NCI-H128 (cell line): Measurements from ENCODE around the gene SLC16A4.
"Not testable (repeated sequence)": the region's sequence is repeated elsewhere in the genome, so short reads cannot be mapped to it uniquely, and the experiment has no call there.

Source experiments
- DNase-seq: peaks from one replicate; lab custom pipeline; 2025; ENCODE audit not compliant: unreplicated experiment; lab: John Stamatoyannopoulos, UW

The SLC16A4 gene

DNA sequence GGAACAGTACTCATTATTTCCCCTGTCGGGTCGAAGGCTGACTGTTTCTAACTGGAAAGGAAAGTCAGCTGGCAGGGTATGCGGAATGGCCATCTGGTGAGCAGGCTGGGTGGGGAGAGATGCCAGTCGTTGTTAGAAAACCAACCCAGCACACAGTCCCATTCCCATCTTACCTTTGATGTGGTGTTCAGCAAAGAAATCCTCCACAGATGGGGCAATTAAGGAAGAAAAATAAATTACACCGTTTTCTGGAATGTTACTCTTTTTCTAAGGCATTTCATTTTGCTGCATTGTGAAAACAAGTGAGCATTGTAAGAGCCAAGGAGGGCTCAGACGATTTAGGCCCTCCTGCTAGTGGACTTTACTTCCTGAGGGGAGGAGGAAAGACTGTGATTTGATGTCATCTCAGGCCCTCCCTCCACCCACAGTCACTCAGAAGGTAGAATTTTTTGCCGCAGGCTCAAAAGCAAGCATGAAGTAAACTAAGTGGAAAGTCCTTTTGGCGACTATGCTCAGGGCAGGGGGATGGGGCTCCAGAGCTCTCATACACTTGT is at the start of gene SLC16A4:
SLC16A4 (minus strand) TSS at position 335 of the 554 bp plus-strand sequence. CDS start 1,703 bp downstream, outside the sequence.
- no peak for DNase-seq

DNA sequence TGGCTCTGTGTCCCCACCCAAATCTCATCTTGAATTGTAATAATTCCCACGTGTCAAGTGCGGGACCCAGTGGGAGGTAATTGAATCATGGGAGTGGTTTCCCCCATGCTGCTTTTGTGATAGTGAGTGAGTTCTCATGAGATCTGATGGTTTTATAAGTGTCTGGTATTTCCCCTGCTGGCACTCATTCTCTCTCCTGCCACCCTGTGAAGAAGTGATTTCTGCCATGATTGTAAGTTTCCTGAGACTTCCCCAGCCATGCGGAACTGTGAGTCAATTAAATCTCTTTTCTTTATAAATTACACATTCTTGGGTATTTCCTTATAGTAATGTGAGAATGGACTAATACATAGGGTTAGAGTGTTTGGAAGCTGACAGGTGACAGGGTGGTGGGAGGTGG is 49.0 kb upstream of the SLC16A4 start:
- not testable (repeated sequence) for DNase-seq

DNA sequence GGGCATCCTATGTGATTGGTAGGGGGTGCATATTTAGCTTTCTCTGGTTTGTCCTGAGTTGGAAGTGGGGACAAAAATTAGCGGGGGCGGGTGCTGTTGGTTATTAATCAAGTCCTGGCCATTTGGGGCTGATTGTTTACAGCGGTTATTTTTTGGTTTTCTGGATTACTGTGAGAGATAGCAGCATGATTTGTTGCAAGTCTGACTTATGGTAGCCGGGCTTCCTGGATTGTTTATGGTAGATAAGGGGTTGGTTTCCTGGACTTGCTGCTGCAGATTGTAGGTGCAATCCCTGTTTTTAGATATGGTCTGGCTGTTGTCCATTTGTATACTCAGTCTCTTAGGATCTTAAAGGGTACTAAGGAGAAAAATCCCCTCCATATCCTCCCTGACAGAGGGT is 48.1 kb upstream of the SLC16A4 start:
- DNase-seq: no peak

DNA sequence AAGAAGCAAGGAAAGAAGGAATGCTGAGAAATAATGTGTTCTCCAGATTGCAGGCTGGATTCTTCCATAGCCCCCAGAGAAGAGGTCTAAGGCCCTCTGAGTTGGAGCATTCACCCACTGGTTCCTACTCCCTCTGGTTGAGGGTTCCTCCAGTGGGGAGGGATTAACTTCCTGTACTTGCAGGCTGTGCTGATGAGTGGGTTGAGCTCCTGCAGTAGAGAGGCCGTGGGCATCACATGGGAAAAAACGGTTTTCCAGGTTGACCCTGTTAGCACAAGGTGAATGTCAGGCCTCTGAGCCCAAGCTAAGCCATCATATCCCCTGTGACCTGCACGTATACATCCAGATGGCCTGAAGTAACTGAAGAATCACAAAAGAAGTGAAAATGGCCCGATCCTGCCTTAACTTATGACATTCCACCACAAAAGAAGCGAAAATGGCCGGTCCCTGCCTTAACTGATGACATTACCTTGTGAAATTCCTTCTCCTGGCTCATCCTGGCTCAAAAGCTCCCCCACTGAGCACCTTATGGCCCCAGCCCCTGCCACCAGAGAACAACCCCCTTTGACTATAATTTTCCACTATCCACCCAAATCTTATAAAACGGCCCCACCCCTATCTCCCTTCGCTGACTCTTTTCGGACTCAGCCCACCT is 46.9 kb upstream of the SLC16A4 start:
- DNase-seq: not testable (repeated sequence)

DNA sequence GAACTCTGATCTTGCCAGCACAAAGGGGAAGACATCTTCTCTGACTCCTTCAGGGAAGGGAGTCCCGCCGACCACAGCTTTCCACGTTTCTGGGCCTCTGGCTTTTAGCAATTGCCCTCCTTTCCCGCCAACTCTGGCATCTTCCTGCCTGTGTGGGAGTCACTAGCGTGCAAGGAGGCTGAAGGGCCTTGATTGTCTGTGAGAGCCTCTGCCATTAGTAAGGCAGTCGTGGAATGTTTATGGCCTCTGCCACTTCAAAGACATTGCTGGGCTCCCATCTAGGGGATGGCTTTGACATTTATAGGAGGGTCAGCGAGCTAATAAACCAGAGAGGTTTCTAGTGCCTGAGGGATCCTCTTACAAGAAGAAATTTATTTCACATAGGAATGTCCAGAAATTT is 45.8 kb upstream of the SLC16A4 start:
- DNase-seq: no peak

DNA sequence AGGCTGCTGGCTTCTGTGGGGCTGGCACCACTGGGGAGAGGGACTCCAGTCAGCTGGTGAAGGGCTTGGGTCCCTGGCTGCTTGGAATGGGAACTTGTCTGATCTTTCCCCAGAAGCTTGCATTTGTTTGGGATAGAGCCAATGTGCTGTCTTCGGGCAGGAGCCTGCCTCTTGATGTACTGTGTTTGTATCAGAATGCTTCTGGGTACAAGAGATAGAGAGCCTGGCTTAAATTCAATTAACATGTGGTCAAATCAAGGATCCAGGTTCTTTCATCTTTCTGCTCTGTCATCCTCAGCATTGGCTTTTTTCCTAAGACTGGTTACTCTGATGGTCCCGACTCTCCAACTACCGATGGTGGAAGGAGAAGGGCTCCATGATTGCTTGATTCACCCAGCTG is 44.1 kb upstream of the SLC16A4 start:
- no peak for DNase-seq

DNA sequence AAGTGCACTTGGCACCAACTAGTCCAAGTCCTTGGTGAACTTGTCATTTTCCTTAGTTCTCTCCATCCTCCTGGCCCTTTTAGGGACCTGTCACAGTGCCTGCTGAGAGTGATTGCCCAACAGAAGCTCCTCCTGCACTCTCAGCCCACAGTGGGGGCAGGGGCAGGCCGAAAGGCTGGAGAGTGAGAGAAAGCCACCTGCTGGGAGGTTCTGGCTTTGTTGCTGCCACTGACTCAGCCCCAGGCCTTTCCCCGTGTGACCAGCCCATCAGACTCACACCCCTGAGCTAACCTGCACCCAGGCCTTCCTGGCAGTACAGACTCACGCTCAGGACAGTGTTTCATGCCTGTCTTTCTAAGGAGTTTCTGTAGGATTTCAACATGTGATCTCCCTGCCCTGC is 43.0 kb upstream of the SLC16A4 start:
- DNase-seq: no peak

DNA sequence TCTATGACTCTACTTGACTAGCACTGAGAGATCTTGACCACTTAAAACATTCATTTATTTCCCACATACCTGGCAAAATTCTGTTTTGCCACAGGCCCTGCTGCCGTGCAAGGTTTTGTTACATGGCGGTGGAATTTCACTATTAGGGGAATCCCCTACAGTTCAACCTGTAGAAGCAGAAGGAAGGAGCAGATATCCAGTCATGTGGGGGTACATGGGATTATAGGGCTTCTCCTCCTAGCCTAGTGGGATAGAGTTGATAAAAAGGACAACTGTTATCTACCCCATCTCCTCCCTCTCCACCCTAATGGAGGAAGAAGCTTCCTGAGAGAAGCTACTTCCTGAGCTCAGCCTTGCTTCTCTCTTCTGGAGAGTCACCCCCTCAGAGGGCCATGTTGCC is 42.4 kb upstream of the SLC16A4 start:
- DNase-seq: no peak

DNA sequence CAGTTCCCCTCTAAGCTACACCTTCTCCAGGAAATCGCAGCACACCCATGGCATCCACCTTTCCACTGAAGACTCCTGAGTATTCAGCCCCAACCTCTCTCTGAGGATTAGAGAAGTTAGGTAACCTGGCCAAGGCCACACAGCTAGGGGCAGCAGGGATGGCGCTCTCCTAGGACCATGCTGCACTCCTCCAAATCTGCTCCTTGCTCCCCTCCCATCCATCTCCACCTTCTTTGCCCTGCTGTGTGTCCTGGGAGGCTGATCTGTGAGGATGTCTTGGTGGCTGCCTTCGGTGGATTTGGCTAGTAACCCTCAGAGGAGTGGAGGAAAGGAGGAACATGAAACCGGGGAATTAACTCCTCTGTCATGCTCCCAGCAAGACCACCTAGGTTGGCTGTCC is 40.1 kb upstream of the SLC16A4 start:
- DNase-seq: no peak

DNA sequence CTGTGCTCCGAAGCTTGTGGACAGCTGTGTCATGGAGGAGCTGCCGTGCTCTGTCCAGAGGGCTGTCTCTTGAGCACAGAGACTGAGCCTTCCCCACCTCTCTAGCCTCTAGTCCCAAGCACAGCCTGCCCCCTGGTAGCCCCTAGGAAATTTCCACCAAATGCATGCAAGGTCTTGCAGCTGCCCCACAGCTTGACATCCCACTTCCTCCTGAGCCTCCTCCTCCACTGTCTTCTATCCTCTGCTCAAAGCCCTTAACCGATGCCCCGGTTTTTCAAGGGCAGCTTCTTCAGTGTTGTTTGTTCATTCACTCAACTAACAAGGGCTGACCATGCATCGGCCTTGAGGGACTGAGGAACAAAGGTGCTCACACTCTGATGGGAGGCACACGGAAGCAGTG is 39.5 kb upstream of the SLC16A4 start:
- no peak for DNase-seq

DNA sequence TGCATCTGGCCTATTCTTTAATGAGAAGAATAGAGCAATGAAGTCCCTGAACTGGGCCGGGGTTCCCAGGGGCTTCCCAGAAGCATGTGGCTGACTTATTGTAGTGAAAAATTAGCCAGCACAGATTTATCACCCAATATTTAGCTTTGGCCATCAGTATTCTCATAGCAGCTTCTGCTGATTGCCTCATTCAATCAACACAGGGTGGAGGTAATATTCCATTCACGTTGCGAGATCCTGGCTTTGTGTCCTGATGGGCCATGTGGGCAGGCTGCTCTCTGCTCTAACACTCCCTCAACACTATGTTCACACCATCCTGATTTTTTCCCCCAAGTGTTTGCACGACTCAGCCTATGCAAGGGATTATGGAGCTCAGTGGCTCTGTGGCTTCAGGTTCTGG is 38.1 kb upstream of the SLC16A4 start:
- no peak for DNase-seq

DNA sequence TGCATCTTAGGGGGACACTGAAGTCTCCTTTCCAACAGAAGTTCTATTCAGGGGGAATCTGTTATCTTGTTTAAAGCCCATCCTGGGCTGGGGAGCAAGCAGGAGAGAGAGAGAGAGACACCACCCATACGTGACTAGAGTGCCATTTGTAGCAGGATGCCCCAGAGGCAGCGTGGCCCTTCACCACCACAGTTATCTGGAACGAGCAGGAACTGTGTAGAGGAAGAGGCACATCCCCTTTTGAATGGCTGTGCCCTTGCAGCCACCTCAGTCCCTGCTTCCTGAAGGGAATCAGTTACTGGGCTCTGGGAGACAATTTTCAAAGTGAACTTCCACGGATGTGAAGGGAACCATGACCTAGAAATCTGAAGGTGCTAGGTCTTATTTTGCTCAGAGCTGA is 36.0 kb upstream of the SLC16A4 start:
- no peak for DNase-seq

DNA sequence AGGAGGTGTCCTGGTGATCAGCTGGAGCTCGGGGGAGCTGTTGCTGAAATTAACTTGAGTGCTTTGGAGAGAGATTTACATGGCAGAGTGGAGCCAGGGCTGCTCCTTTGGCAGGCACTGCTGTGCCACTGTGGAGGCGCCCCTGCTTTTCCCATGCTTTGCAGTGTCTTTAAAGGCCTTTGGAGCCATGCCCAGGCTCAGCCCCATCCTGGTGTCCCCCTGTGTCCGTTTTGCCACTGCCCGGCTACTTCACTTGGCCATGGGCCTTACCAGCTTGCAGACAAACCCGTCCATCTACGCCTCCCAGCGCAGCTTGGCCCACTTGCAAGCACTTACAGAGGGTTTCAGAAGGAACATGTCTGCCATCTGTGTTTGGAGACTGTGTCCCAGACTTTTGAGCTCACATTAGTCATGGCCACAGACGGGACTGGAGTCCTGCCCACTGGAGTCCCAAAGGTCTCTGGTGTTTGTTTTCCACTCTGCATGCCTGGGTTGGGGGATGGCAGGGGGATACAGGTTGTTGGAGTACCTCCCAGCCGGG is 34.9 kb upstream of the SLC16A4 start:
- no peak for DNase-seq

DNA sequence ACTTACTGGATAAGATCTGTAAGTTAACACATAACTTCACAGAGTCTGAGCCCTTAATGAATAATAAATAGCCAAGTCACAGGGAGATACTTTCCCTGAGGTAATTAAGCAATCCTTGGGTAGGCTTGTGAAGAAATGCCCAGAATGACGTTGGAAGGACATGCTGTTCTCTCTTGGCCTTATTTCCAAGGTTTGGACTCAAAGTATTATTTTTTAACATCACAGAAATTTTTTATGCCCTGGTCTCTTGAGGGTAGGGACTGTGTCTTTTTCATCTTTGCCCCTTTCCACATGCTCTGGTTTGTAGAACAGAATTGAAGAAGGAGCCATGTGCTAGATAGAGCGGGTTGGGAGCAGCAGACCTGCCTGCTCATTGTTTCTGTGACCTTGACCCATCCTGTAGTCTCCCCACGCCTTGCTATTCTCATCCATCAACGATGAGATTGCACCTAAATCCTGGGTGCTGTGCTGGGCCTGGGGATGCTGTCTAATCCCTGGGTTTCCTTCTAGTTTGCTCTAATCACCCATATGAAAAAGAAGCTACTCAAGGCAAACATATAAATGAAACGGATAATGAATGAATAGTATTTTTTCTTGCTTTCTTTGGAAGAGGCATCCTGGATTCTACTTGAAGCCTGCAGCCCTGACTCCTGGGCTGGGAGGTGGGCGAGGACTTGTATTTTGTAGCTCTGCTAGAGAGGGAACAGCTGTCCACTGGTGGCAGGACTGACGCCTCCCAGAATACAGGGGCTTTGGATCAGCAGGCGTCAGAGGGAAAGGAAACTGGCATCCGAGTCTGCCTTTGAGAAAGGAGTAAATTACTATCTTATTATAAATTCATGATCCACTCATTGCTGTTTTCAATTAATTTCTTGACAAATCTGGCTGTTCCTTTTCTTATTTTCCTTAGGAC is 34.1 kb upstream of the SLC16A4 start:
- DNase-seq: no peak

DNA sequence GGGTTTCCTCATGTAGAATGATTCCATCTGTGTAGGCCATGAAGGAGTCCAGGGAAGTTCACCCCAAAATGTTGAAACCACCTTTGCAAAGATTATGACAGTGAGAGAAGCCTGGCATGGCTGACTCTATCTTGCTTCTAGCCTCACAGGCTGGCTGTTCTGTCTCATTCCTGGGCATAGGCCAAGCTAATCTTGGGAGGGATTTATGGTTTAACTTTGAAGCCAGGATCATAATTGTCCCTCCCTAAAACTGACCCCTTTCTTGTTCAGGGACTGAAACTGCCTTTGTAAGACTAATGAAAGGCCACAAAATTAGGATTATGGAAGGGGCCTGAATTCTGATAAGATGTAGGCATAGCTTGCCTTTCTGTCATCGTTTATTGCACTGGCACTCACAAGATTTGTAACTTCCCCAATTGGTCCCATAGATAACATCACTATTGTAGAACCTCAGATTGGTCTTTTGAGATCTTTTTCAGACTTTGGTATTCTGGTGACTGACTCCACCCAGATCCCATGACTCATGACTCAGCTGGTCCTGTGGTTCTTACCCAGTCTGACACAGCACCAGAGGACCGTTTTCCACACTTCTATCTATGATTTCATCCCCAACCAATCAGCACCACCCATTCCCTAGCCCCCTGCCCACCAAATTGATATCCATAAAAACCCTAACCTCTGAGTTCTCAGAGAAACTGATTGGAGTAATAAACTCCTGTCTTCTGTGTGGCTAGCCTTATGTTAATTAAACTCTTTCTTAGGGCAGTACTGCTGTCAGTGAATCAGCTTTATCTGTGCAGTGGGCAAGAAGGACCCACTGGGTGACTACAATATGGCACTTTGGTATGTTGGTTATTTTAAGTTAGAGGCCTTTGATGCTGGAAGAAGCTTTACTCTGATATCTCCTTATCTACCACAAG is 30.3 kb upstream of the SLC16A4 start:
- no peak for DNase-seq

DNA sequence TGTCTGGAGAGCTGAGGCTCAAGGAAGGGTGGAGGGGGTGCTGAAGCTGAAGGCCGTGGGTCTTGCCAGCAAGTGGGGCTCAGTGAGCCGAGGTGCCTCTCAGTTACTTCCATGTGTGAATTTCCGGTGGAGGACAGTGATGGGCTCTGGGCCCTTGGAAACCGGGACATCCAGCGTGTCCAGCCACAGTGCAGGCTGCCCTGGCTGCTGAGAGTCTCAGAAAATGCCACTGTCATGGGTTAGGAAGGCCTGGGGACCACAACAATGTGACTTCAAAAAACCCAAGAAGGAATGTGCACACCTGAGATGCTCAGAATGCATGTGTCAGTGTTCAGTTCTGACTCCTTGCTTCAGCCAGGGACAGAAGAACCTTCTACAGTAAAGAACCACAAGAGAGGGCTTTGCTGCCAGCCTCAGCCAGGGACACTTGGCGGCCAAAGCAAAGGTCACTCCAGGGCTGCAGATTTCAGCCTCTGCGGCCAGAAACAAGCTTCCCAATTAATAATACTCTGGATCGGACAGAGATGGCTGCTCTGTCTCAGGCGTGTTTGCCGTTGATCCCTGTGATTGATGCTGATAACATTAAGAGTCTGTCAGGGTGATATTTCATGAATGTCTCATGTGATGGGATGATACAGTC is 29.3 kb upstream of the SLC16A4 start:
- no peak for DNase-seq

DNA sequence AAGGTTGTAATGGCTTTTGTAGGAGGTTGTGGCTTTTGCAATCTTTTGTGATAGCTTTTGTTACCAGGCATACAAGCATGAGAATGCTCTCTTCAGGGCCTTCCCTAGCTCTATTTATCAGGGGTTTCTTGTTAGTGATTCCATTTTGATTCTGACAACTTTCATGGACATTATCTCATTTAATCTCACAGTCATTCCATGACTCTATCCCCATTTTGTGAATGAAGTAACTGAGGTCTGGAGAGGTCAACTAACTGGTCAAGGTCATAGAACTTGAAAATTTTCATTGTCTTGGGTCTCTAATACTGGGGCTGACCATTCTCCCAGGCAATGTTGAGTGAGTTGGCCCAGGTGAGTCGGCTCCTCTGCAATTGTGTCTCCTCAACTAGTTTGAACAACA is 27.9 kb upstream of the SLC16A4 start:
- DNase-seq: no peak

DNA sequence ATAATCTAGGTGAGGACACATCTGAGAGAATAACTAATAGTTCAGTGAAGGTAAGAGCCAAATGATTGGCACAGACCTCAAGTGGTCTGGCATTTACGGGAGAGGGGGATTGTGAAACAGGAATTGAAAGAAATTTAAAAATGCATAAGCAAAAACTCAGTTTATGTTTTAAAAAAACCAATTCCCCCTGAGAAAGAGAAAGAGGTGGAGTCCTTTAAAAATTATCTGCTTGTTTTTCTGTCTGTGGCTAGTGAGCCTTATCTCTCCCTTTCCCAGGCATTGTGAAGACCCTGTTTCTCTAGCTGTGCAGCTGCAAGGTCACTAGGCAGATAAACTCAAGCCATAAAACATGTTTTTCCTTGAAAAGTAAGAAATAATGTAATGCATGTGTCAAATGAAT is 22.2 kb upstream of the SLC16A4 start:
- not testable (repeated sequence) for DNase-seq

DNA sequence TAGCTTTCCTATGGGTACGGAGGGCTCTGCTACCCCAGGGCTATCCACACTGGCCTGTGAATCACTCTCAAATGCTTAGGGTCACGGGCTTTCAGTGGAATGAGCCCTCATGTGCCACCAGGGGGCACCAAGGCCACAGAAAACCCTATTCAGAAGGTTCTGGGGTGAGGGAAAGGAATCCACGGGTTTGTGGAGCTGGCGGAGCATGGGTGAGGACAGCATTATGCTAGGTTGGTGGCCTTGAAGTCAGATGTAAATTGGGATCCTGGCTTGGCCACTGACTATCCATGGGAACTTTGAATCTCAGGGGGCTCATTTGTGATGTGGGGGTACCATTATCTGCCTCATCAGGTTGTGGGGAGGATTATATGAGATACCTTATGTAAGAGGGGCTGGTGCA is 21.8 kb upstream of the SLC16A4 start:
- peak; percentile 6 for DNase-seq

DNA sequence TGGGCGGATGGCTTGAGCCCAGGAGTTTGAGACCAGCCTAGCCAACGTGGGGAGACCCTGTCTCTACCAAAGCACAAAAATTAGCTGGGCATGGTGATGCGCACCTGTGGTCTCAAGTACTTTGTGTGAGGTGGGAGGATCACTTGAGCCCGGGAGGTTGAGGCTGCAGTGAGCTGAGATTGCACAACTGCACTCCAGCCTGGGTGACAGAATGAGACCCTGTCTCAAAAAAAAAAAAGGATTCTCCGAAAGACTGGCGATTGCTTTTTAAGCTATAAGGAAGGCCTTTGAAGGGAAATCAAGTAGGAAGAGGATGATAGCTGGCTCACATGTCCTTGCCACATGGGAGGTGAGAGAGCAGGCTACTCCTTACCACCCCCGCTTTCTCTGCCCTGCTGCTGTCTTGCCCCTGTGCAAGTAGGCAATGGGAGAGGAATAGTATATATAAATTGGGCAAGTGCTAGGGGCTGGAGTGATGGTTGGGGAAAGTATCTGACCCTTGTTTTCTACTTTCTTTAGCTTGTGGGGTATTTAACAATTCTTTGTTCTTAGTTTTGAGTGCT is 20.4 kb upstream of the SLC16A4 start:
- DNase-seq: no peak
